IMR-90 (cell line): ENCODE data around the gene MAG.

Experiments used
- BHLHE40 ChIP-seq: fragments of 150-350 bp; IDR thresholded peaks from 2 replicates; pipeline ENCODE4 v1.6.1; 2016; ENCODE audit warnings: mild to moderate bottlenecking, low read depth, low read length
- CEBPB ChIP-seq: IDR thresholded peaks from 2 replicates; pipeline ENCODE4 v1.6.1; 2012; ENCODE audit warnings: low read depth, low read length, improper control_type of control experiment
- CHD1 ChIP-seq: IDR thresholded peaks from 2 replicates; pipeline ENCODE4 v1.6.1; 2012; ENCODE audit warnings: low read depth, low read length, improper control_type of control experiment
- FOS ChIP-seq: fragments of 150-350 bp; IDR thresholded peaks from 2 replicates; pipeline ENCODE4 v1.6.1; 2016; ENCODE audit warnings: low read depth, low read length
- MAFK ChIP-seq: IDR thresholded peaks from 2 replicates; pipeline ENCODE4 v1.6.1; 2012; ENCODE audit warnings: low read depth, low read length, improper control_type of control experiment
- MAZ ChIP-seq: IDR thresholded peaks from 2 replicates; pipeline ENCODE4 v1.6.1; 2012; ENCODE audit warnings: low read depth, mild to moderate bottlenecking, low read length, improper control_type of control experiment, moderate library complexity, borderline replicate concordance
- MXI1 ChIP-seq: IDR thresholded peaks from 2 replicates; pipeline ENCODE4 v1.6.1; 2012; ENCODE audit warnings: low read depth, mild to moderate bottlenecking, low read length, moderate library complexity, borderline replicate concordance
- POLR2A ChIP-seq: IDR thresholded peaks from 2 replicates; pipeline ENCODE4 v1.6.1; 2012; ENCODE audit warnings: mild to moderate bottlenecking, low read depth, low read length
- RAD21 ChIP-seq: IDR thresholded peaks from 2 replicates; pipeline ENCODE4 v1.6.1; 2012; ENCODE audit warnings: low read length, improper control_type of control experiment
- RCOR1 ChIP-seq: IDR thresholded peaks from 2 replicates; pipeline ENCODE4 v1.6.1; 2012; ENCODE audit warnings: mild to moderate bottlenecking, low read length, improper control_type of control experiment; ENCODE audit not compliant: insufficient replicate concordance
- RFX5 ChIP-seq: IDR thresholded peaks from 2 replicates; pipeline ENCODE4 v1.8.0; 2012; ENCODE audit warnings: low read depth, mild to moderate bottlenecking, low read length, moderate library complexity
- SMC3 ChIP-seq: fragments of 150-350 bp; IDR thresholded peaks from 2 replicates; pipeline ENCODE4 v1.6.1; 2016; ENCODE audit warnings: low read depth, mild to moderate bottlenecking, antibody characterized with exemption, low read length, moderate library complexity
- USF2 ChIP-seq: fragments of 150-350 bp; IDR thresholded peaks from 2 replicates; pipeline ENCODE4 v1.6.1; 2017; ENCODE audit warnings: mild to moderate bottlenecking, antibody characterized with exemption, low read length, low read depth
- TF ChIP-seq, protein P1 (sequence below): conservative IDR thresholded peaks from 2 replicates; pipeline ENCODE4 v1.5.1; 2012; ENCODE audit warnings: mild to moderate bottlenecking, low read depth, low read length, improper control_type of control experiment

- TF ChIP-seq, protein P1, sequence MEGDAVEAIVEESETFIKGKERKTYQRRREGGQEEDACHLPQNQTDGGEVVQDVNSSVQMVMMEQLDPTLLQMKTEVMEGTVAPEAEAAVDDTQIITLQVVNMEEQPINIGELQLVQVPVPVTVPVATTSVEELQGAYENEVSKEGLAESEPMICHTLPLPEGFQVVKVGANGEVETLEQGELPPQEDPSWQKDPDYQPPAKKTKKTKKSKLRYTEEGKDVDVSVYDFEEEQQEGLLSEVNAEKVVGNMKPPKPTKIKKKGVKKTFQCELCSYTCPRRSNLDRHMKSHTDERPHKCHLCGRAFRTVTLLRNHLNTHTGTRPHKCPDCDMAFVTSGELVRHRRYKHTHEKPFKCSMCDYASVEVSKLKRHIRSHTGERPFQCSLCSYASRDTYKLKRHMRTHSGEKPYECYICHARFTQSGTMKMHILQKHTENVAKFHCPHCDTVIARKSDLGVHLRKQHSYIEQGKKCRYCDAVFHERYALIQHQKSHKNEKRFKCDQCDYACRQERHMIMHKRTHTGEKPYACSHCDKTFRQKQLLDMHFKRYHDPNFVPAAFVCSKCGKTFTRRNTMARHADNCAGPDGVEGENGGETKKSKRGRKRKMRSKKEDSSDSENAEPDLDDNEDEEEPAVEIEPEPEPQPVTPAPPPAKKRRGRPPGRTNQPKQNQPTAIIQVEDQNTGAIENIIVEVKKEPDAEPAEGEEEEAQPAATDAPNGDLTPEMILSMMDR, result no peak
- TF ChIP-seq SMC3 (no peak), MAFK (no peak), CEBPB (no peak), POLR2A (no peak), RAD21 (no peak), BHLHE40 (no peak), FOS (no peak), CHD1 (no peak), RCOR1 (no peak), USF2 (no peak), MXI1 (no peak), MAZ (no peak), RFX5 (no peak)
Observed at GRCh38 chr19:35328851-35329285, 36.9 kb downstream of the MAG start, which contains the start of gene CD22.
